Glomerular visceral epithelial cell (primary cell): ENCODE data around the gene NKX1-1.

Experiments
- DNase-seq: peaks from one replicate; pipeline ENCODE4 v3.0.0-alpha.2; 2016; ENCODE audit errors: extremely low spot score

Gene NKX1-1

DNA sequence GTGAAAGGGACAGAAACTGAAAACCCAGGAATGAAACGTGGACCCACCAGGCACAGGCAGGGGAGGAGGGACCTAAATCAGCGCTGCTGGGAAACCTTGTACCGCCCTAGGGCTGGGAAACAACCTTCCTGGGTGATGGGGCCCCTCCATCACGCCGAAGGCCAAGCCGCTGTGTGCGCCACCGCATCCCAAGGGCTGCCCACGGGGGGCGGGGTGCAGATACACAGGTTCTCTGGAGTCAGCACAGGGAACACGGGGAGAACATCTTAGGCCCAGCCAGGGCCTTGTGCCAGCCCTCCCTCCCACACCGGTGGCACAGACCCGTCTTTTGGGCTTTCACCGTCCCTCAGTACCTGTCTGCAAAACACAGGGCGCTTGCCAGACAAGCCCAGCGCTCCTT is 46.3 kb downstream of the NKX1-1 start:
- no peak for DNase-seq

DNA sequence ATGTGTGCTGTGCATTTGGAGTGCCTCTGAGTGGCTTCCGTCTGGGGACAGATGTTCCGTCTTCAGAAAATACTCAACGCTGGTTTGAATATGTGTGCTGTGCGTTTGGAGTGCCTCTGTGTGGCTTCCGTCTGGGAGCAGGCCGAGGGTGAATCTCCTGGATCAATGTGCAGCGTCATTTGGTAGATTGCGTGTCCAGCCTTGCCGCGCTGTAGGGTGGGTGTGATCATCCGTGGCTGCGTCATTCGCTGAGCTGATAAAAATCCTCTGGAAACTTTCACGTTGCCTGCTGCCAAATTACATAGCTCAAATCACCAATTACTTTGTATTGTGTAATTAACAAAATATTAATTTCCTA is 47.1 kb downstream of the NKX1-1 start:
- no peak for DNase-seq

DNA sequence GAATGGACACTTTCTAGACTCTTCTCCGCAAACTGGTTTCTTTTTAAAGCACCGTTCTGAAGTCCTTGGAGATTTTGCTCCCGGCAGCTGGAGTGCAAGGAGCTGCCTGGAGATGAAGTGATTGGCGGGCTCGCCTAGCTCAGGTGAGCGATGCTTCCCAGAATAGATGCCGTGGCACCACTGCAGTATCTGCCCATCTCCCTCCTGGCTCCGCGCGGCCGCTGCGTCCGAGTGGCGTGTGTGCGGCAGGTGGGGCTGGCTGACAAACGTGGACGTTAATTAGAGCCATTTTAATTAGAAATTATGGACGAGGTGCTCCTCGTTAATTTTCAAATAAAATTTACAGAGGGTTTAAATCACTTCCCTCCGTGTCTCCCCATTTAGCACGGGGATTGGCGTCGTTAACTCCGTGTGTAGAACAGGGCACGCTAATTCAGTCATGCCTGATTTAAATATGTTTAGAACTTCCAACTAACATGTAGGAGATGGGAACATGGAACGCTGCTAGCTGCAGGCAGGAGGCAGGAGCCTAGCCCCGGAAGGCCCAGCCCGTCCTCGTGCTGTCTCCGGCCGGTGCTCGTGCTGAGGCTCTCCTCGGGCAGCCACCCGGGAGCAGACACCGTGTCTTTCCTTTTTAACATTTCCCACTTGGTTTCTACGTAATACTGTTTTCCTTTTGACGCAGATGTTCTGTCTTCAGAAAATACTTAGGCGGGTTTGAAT is 47.7 kb downstream of the NKX1-1 start:
- no peak for DNase-seq

DNA sequence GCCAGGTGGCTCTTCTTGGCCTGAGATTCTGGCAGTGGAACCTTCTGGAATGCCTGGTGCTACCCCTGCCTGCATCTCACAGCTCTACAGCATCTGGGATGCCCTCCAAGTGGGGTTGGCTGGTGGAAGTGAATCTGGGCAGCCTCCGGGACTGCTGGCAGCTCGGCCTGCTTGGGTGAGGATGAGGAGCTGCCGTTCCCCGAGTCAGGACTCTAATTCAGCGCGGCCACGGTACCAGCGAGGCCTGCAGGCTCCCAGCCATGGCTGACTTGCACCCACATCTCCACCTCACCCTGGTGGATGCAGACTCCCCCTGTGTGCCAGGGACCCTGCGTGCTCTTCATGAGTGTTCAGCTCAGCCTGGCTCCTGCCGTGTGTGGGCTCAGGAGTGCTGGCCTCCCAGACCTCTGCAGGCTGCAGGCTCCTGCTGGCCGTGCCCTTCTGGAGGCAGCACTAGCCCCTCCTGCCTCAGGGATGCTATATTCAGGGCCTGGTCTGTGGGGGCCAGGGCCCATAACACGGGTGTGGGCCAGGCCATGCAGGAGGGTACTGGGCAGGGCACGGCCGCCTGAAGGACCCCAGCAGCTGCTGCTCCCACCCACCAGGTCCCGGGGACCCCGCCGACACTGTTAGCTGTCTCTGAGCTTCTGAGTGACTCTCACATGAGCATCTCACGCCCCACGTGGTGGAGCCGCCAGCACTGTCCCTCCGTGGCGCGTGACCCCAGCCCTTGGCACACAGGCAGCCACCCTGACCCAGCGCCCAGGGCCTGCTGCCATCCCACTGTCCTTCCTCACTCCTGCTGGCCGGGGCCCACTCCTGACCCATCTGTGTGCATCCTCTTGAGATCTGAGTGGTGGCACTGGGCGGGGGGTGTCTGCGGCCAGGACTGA is 48.6 kb downstream of the NKX1-1 start:
- DNase-seq = no peak

DNA sequence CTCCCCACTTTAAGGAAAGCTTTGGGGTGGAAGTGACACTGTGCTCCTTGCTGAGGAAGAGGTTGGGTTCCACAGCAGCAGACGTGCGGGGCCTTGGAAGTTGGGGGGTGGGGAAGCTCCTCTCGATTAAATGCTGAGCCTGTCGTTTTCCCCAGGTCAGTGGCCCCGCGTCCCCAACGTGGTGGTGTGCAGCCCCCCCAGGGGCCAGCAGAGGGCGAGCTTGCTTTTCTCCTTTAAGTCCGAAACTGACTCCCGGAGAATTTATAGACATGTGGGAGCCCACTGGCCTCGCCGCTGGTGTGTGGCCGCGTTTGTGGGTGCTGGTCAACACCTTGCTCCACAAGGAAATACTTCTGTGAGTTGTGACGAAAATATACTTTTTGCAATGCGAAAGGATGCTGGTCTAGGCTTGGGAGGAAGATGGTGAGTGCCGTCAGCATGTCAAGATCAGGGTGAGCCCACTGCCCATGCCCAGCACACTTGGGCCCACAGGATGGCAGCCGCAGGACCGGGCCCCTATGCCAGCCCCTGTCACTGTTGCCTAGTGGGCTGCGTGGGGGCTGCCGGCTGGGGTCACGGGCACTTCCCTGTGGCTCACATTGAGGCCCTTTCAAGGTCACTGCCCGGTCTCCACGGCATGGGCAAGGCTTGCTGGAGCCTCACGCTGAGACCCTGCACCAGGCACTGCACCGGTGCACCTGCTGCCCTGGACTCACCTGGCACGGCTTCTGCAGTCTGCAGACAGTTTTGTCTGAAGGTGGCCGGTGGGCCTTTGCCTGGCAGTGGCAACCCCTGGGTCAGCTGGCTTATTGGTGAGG is 49.9 kb downstream of the NKX1-1 start:
- peak; percentile 42 for DNase-seq

DNA sequence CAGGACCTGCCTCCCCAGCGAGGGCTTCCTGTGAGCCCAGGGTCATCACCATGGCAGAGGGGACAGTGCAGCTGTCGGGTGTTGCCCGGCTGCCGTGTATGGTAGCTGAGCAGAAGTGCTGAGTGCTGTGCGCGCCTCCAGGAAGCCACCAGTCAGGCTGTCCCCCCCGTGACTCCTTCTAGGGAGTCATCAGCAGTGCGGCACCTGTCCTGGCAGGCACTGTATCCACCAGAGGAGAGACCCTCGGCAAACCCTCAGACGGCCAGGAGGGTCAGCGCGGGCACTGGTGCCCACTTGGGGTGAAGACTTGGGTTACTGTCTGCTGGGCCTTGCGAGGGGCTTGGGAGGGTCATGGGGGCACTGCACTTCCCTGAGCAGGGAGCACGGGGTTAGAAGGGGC is 50.9 kb downstream of the NKX1-1 start:
- DNase-seq = no peak

DNA sequence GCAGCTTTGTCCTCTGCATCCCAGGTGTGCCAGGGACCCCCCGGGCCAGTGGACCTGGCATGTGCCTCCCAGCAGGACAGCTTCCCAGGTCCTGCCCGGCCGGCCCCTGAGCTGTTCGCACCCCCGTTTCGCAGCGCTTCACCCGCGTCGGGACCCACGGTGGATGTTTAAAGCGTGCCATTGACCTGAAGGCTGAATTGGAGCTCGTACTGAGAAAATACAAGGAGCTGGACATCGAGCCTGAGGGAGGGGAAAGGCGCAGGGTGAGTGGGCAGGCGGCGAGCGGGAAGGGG is 51.3 kb downstream of the NKX1-1 start:
- no peak for DNase-seq

DNA sequence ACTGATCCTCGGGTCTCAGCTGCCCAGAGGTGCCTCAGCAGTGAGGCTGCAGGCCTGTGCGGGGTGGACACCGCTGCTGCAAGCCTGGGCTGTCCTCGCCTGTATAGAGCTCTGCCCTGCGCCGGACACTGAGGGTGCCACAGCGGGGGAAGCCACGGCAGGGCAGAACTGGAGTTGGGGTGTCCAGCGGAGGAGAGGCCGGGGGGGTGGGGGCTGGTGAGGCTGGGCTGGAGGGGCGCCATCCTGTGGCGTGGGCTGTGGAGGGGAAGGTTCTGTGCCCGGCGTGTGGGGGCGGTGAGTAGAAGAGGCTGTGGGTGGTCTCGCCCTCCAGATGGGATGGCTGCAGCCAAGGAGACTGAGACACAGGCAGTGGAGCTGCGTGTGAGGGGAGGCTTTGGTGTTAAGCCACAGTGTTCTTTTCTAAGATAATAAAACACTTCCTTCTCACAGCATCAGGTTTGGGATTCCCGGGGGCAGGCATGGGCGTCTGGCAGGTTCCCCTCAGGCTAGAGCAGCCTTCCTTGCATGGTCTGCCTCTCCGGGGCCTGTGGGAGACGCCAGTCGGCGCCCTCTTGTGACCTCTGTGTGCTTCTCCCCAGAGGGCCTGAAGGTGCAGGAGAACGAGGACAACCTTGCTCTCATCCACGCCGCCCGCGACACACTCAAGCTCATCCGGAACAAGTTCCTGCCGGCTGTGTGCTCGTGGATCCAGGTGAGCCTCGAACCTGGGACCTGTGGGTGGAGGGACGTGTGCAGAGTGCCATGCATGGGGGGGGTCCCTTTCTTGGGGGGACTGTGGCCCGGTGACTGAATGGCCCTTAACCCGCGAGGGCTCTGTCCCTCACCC is 51.9 kb downstream of the NKX1-1 start:
- DNase-seq = no peak

DNA sequence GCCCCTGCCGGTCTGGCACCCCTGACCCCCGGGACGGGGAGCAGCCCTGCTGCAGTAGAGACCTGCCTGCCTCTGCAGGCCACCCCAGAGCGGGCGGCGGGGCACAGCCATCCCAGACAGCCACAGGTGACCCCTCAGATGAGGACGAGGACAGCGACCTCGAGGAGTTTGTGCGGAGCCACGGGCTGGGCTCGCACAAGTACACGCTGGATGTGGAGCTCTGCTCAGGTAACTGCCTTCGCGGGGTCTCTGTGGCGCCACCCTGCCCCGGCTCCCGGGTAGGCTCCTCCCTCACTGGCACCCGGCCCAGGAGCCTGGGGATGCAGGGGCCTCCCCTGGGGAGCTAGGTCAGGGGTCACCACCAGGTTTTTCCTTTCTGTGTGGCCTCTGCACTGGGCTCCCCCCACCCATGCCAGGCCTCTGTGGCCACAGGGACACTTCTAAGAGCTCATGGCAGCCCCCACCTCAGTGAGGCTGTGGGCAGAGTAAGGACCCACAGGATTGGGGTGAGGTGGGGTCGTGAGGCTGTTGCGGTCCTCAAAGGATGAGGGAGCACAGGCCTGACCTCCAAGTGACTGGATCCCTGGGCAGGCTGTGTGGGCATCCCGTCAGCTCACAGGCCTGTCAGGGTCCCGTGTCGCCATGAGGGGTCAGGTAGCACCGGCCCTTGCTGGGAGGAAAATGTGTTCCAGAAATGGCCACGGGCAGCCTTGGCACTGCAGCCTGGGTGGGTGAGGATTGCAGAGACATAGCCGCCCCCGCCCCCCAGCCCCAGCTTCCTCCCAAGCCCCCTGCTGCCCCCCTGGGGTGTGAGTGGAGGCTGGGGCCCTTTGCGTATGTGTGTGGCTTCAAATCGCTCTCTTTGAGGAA is 52.8 kb downstream of the NKX1-1 start:
- DNase-seq = no peak
